HuH-7 (cell line): ENCODE measurements around the gene MORC2.

ENCODE experiments used
- DNase-seq: peaks from one replicate; pipeline ENCODE4 v3.0.0; 2011; ENCODE audit warnings: low spot score

MORC2 gene

DNA sequence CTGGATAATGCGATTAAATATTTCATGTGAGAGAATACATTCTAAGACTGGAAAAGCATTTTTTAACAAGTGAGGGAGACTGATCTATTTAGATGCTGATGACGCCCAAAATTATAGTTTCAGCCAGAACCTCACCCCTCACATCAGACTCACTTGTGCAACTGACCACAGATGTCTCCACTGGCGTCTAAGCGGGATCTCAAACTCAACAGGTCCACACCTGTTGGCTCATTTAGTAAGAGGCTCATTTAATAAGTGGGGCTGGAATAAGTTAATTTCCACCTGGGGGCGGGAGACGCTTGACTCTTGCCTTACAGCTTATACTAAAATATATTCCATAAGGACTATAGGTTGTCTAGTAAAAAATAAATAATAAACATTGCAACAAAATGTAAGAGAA is 47.5 kb downstream of the MORC2 start:
- DNase-seq: no peak

DNA sequence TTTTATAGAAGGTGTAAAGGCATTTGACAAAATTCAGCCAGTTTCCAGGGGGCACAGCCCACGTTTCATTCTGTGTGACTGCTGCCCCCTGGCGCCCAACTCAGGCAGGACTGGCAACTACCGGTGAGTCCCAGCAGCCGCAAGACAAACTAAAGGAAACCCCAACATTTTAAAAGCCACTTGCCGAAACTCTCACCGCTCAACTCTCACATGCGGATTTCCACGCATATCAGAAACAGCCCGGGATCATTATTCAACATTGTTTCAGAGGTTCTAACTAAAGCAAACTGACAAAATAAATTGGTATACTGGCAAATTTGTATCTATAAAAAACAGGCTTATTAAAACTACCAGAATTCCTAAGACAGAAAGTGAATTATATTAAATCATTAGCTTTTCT is 48.2 kb downstream of the MORC2 start:
- peak; percentile 78 for DNase-seq

DNA sequence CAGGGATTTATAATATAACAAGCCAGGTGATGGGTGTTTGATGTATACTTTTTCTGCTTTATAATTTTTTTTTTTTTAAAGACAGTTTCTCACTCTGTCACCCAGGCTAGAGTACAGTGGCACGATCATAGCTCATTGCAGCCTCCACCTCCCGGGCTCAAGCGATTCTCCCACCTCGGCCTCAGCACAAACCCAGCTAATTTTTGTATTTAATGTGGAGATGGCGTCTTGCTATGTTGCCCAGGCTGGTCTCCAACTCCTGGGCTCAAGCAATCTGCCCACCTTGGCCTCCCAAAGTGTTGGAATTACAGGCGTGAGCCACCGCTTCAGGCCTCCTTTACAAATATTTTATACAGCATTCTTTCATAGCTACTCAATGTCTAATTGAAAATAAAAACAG is 48.6 kb downstream of the MORC2 start:
- DNase-seq: no peak

DNA sequence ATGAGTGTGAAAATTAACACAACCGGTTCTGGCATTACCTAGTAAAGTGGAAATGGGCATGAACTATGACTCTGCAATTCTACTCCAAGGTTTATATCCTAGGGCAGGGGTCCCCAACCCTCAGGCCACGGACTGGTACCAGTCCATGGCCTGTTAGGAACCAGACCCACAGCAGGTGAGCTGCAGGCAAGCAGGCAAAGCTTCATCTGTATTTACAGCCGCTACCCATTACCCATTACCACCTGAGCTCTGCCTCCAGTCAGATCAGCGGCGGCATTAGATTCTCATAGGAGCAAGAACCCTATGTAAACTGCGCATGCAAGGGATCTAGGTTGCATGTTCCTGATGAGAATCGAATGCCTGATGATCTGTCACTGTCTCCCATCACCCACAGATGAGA is 49.8 kb downstream of the MORC2 start:
- no peak for DNase-seq

DNA sequence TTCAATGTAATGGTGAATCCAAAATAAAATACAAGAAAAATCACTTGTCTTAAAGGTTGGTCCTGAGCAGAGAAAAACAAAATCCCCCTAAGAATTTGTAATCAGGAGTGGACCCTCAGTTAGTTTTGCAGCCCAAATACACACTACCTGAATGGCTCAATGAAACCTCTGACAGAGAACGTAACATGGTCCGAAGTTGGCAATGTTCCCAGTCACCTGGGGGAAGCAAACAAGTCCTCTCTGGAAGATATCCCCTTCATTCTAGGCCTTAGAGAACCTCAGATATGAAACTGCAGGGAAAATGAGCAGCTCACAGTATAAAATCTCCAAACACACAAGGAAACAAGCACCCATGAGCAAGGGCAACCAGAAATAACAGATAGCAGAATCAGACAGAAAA is 58.2 kb downstream of the MORC2 start:
- DNase-seq: no peak

DNA sequence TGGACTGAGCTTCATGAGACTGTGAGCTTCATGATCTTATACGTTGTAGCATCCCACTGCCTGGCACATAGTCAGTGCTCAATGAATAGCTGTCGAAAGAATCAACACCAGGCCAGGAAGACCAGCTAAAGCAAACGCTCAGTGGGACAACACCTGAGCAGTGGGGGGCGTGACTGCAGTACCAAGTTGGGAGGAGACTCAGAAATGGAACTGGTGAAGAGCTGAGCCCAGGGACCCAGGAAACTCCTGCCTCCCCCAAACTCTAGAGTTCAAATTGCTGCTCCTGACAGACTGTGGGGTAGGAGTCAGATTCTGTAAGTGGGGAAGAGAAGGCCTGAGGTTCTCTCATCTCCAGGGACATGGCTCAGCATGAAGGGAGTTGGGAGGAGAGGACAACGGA is 59.3 kb downstream of the MORC2 start:
- DNase-seq: no peak

DNA sequence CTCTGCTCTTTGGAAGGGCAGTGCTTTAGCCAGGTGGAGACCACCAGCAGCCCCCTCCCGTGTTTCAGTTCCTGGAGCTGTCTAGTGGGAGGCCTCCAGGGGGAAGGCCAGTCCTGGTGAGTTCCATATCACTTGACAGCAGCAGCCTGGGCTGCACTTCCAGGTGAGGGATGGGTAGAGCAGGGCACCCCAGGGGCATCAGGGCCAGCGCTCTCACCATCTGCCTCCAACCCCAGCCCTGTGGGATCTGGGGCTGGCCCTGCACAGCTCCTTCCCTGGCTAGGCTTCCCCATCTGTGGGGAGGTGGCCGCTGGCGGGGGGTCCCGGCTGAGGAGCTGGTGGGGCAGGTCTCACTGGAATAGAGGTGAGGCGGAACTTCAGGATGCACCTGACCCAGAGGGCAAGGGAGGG is 60.5 kb downstream of the MORC2 start:
- no peak for DNase-seq

DNA sequence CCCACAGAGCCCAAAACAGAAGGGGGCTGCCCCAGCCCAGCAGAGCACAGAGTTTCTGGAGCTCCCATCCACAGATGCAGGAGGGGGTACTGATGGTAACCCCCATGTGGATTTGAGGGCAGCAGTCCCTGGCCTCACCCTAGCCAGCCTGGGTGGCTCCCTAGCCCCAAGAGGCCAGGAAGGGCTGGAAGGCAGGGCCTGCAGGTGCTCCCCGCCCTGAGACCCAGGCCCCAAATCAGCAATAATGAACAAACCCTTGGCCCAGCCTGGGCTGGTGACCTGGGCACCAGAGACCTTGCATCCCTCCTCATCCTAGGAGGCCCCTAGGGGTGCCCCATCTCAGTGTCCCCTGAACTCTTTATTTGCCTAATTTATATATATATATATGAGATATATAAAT is 61.6 kb downstream of the MORC2 start:
- DNase-seq: no peak

DNA sequence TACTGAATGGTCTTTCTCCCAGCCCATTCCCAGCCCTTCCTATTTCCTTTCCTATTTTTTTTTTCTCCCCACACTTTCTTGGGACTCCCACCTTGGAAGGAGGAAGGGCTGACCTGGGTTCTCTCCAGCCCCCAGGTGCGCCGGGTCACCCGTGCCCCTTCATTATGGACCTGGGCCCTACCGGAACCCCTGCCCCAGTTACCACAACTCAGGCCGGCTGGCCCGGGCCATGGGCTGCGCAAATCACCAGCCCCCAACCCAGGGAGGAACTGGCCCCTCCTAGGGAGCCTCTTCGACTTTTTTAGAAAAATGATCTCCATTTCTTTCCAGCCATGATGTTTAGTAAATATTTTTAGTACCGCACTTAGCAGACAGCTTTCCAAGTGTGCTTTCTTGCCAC is 62.2 kb downstream of the MORC2 start:
- no peak for DNase-seq

DNA sequence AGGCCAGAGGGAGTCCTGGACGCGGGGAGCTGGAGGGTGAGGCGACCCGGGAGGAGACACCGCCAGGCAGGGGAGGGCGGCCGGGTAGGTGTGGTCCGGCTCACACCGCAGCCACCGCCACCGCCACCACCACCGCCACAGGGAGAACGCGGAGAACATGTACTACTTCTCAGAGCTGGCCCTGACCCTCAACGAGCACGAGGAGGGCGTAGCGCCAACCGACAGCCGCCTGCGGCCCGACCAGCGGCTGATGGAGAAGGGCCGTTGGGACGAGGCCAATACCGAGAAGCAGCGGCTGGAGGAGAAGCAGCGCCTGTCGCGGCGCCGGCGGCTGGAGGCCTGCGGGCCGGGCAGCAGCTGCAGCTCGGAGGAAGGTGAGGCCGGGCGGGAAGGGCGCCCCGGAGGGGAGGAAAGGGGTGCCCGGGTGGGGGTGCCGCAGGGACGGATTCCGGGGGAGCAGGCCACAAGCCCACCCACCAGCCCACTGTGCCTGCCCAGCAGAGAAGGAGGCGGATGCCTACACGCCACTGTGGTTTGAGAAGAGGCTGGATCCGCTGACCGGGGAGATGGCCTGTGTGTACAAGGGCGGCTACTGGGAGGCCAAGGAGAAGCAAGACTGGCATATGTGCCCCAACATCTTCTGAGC is 62.8 kb downstream of the MORC2 start:
- no peak for DNase-seq

DNA sequence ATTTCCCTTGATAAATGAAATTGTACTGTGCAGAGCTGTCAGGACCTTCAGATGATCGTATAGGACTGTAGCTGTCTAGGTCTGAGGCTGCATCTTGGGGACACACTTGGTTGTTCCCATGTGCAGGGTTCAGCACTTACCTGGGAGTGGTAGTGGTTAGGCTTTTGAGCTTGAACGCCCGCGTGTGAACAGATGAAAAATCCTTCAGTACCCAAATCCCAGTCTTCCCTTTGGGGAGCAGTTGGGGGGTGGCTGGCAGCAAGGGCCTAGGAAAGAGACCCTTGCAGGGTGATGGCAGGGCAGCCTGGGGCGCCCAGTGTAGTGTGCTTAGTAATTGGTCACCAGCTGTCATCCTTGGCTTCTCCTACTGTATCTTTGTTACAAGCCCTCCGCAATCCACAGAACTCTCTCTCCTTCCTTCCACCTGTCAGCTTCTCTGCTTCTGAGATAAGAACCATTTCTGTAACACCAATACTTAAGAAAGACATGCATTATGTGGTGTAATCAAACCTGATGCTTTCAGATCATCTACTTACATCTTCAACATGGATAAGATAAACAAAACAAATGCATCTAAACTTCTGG is 64.6 kb downstream of the MORC2 start:
- DNase-seq: no peak

DNA sequence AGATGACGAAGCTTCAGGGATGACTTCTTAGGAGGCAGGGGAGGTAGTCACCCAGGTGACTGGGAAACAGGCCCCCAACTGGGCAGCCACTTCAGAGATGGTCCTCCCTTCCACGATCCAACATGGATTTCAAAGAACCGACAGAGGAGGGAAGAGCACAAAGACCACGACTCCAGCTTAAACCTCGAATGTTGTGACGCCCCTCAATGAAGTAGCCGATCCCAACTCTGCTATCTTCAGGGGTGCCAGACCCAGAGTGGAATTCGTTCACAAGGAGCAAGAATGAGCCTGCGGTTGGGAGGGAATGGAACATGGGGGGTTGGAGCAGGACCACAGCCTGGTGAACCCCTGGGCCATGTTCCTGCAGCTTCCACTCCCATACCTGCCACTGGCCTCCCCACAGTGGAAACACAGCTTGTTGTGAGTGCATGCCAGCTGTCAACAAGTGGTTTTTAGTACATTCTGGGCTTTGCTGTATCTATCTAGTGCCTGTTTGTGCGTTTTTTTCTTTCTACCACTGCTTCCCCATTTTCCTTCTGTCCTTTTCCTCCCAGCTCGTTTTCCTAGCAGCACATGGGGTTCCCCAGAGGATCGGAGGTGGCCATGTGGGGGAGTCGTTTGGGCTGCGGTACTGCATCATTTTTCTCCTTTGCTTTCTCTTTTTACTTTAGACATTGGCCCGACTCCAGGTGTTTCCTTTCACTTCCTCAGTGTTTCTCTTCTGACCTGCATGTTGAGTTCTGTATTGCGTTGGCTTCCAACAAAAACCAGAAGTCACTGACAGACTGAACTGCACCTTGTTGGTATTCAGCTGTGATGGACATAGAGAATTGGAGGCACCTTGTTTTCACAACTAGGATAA is 65.8 kb downstream of the MORC2 start:
- DNase-seq: no peak

DNA sequence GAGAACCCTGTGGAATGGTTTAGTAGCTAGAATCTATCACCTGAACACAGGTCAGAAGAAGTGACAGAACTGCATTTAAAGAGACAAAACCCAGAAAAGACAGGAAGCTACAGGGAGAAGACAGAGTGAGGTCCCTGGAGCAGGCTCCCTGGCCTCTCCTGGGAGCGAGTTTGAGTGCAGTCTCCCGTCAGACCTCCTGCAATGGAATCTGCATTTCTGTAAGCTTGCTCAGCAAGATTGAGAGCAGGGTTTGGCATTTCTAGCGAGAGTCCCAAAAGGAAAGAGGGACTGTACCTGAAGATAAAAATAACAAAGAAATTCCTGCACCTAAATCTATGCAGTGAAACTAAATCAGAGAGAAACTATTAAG is 74.2 kb downstream of the MORC2 start:
- DNase-seq: no peak

DNA sequence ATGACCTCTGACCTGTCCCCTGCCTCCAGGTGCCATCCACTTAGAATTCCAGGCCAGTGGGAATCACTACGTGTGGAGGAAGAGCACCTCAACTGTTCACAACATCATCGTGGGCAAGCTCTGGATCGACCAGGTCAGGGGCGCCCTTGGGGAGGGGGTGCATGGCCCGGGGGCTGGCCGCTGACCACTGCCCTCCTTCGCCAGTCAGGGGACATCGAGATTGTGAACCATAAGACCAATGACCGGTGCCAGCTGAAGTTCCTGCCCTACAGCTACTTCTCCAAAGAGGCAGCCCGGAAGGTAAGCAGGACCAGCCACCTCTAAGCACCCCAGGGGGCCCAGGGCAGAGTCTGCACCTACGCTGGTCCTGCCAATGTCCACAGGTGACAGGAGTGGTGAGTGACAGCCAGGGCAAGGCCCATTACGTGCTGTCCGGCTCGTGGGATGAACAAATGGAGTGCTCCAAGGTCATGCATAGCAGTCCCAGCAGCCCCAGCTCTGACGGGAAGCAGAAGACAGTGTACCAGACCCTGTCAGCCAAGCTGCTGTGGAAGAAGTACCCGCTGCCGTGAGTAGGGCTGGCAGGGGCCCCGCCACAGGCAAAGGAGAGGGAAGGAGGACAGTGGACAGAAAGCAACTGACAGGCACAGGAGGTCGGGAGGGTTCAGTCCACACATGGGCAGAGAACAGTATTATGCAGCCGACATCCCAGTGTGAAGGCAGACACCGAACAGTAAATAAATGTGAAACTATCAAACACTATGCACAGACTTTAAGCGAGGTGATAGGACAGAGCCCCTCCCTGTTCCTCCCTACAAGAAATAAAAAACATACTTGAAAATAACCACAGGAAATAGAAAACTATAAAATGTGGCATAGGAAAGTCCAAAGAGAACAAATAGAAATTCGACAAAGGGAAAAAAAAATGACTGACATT is 74.9 kb downstream of the MORC2 start:
- no peak for DNase-seq

DNA sequence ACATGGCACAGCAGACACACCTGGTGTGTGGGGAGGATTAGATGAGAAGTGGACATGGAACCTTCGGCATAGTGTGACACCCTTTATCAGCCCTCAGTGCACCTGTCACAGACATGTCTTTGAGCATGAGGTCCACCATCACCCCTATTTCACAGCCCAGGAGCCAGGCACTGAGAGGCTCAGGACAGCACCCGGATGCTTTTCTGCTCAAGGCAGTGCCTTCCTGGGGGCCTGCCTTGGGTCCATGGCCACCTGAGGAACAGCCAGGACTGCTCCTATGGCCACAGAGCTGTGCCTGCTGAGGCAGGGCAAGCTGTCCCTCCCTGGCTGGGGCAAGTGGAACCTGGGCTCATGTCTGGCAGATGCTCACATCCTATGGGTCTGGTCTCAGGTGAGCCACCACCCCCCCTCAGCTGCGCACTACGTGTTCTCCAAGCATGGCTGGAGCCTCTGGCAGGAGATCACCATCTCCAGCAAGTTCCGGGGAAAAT is 75.8 kb downstream of the MORC2 start:
- no peak for DNase-seq

DNA sequence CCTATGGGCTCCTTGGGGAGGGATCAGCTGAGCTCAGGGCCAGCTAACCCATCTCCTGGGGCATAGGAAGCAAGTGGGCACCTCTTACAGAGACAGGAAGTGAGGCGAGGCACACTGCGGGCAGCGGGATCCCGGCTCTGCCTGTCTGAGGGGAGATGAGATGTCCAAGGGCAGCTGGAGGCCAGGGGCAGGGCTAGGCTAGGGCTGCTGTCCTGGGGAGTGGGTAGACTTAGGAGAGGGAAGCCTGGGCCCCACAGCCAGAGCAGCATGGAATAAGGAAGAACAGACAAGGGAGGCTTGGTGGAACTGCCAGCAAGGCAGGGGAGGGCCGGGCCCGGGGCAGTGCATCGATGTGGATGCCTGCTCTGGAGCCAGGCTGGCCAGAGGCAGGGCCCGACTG is 76.3 kb downstream of the MORC2 start:
- DNase-seq: no peak

DNA sequence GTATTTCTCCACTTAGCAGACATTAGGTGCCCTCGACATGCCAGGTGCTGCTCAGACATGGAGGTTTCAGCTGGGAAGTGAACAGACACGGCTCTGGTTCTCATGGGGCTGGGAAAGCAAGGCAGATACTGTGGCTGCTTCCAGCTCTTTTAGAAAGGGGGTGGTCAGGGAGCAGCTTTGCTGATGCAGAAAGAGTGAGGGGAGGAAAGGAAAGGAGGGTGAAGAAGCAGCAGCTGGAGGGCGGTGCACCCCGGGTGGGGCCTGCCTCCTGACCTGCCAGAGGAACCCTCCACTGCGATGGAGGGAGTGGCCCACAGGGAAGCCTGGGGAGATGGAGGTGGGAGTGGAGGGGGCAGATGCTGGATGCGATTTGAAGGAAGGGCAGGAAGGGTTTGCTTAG is 76.8 kb downstream of the MORC2 start:
- DNase-seq: no peak

DNA sequence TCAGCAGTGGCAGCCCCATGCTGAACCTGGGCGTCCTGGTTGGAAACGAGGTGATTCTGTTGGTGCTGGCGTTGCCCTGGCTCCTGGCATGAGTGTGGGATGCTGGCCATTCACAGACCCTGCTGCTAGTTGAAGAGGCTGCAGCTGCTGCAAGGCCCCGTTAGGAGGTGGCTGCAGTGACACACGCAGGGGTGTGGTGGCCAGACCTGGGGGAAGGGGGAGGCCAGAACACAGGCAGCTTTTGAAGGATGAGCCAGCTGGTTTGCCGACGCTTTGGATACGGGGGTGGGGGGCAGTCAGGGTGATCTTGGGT is 77.2 kb downstream of the MORC2 start:
- DNase-seq: no peak

DNA sequence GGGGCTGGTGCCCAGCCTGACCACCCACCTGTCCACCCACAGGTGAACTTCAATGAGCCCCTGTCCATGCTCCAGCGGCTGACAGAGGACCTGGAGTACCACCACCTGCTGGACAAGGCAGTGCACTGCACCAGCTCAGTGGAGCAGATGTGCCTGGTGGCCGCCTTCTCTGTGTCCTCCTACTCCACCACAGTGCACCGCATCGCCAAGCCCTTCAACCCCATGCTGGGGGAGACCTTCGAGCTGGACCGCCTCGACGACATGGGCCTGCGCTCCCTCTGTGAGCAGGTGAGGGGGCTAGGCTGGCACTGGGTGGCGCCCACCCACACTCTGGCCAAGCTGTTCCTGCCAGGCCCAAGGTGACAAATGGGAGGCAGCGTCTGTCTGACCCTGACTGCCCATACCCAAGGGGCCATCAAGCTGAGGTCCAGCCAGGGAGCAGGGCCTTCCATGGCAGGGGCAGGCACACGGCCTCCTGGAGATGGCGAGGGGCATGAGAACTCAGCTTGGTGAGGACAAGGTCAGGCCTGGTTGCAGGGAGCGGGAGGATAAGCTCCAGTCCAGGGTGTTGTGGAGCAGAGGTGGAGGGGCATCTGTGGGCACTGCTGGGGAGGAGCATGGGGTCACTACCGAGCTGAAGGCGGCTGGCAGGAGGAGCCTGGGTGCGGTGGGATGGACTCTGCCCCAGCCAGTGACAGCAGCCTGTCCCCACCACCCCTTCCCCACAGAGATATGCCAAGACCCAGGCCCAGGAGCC is 77.7 kb downstream of the MORC2 start:
- peak; percentile 85 for DNase-seq

DNA sequence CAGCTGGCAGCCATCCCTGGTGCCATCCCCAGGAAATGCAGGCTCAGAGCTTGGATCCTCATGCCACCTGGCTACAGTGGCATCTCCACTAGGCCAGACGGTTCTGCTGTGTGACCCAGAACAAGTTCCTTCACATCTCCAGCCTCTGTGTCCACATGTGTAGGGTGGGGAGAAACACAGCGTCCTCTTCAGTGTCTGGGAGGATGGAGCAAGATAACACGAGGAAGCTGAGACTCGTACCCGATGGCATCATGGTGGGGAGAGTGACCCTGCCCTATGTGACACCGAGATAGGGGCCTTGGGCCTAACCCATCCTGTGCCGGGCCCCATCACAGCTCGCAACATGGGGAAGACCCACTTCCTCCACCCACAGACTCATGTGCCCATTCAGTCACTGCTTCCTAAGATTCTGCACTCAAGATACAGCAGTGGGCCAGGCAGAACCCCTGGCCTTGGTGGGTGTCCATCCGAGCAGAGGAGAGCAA is 78.5 kb downstream of the MORC2 start:
- no peak for DNase-seq

DNA sequence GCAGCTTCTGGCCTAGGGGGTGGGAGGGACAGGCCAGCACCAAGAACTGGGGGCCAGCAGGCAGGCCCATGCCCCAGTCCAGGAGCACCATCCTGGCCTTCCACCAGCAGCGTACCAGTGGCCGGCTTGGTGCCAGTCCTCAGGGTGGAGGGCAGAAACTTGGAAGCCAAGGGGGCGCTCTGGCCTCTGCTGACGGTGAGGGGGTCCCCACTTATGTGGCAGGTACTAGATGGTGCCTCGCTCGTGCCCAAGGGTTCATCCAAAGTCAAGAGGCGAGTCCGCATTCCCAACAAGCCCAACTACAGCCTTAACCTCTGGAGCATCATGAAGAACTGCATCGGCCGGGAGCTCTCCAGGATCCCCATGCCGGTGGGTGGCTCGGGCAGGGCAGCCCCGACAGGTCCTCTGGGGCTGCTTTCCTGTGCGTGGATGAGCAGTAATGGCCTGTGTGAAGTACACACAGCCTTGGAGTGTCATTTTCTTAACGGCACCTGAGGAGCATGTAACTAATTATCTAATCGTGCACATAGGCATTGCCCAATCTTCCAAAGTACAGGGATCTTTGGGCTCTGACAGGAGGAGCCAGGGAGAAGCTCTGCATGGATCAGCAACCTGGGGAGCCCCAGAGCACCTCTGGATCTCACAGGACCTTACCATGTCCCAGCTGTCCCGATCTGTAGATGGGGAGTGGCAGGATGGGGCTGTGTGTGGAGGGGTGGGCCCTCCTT is 79.1 kb downstream of the MORC2 start:
- no peak for DNase-seq
